GM12873 (cell line): ENCODE measurements around the gene APOL6.

ENCODE experiments used
- CTCF ChIP-seq: IDR thresholded peaks from 2 replicates; pipeline ENCODE4 v1.5.1; 2012; ENCODE audit warnings: low read depth, mild to moderate bottlenecking, moderate library complexity, low read length, control low read depth; ENCODE audit not compliant: insufficient read depth; ENCODE audit errors: missing control alignments

APOL6 gene

GRCh38 chr22:35648066-35649025 is at the start of gene APOL6:
Gene APOL6, plus strand, starts transcription at chr22:35648446. Its CDS starts 7,980 bp downstream, at chr22:35656426.
- TF ChIP-seq CTCF: no peak

- TF ChIP-seq CTCF: no peak
Observed at GRCh38 chr22:35599364-35599763, 48.9 kb upstream of the APOL6 start.

- no peak for TF ChIP-seq CTCF
Observed at GRCh38 chr22:35600476-35600875, 47.8 kb upstream of the APOL6 start.

GRCh38 chr22:35601013-35601580 is 47.1 kb upstream of the APOL6 start:
- TF ChIP-seq CTCF: no peak

GRCh38 chr22:35601743-35602615 is 46.3 kb upstream of the APOL6 start:
- no peak for TF ChIP-seq CTCF

GRCh38 chr22:35604621-35605368 is 43.5 kb upstream of the APOL6 start:
- TF ChIP-seq CTCF: no peak
